Hepatocyte (in vitro differentiated cells): ENCODE results near the gene PAX6.

Experiments
- EZH2 ChIP-seq: fragments of 200-600 bp; sonication (generic); IDR thresholded peaks from 2 replicates; pipeline ENCODE4 v1.6.1; 2016; ENCODE audit warnings: antibody characterized with exemption, mild to moderate bottlenecking, borderline replicate concordance
- EZH2phosphoT487 ChIP-seq: fragments of 200-600 bp; sonication (generic); IDR thresholded peaks from one replicate; pipeline ENCODE4 v1.6.1; 2018; ENCODE audit warnings: antibody characterized with exemption, mild to moderate bottlenecking, low read depth, moderate library complexity; ENCODE audit not compliant: unreplicated experiment, severe bottlenecking
- TF ChIP-seq, protein P1 (sequence below): fragments of 200-600 bp; sonication (generic); IDR thresholded peaks from 2 replicates; pipeline ENCODE4 v1.5.1; 2016; ENCODE audit warnings: antibody characterized with exemption, mild to moderate bottlenecking; ENCODE audit not compliant: poor library complexity

DNA sequence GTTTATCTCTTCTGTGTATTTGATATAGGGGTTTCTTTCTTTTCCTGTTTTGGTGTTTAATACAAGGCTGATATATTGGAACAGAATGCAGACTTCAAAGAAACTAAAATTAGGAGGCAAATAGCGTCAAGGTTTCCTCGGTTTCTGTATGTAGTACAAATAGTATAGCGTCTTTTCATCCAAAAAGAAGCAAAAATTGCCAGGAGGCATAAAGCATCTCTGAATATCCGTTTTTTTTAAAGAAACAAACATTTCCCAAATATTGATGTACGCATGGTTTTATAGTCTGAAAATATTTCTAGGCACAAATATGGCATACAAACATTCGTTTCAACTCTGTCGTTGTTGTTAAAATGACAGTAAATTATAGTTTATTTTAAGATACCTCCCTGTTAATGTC is 17.1 kb upstream of the PAX6 start:
- TF ChIP-seq, protein P1, sequence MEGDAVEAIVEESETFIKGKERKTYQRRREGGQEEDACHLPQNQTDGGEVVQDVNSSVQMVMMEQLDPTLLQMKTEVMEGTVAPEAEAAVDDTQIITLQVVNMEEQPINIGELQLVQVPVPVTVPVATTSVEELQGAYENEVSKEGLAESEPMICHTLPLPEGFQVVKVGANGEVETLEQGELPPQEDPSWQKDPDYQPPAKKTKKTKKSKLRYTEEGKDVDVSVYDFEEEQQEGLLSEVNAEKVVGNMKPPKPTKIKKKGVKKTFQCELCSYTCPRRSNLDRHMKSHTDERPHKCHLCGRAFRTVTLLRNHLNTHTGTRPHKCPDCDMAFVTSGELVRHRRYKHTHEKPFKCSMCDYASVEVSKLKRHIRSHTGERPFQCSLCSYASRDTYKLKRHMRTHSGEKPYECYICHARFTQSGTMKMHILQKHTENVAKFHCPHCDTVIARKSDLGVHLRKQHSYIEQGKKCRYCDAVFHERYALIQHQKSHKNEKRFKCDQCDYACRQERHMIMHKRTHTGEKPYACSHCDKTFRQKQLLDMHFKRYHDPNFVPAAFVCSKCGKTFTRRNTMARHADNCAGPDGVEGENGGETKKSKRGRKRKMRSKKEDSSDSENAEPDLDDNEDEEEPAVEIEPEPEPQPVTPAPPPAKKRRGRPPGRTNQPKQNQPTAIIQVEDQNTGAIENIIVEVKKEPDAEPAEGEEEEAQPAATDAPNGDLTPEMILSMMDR = no peak
- TF ChIP-seq EZH2 (no peak), EZH2phosphoT487 (no peak)
